GM23338 (cell line): Measurements from ENCODE around the gene GALNT16. TPM values are rescaled to one million over a fixed set of nuclear protein-coding genes. Genes with fewer than 3 reads are reported as not detected.
A peak's percentile ranks its signal among the peaks of the same experiment; 100 is the strongest.

Source experiments
- ATAC-seq: fragments of 200-7000 bp; cut with Tn5 transposase; 3 replicates; pipeline ENCODE4 v1.9.1; 2020
- DNase-seq: peaks from one replicate; pipeline ENCODE4 v3.0.0-alpha.2; 2015; ENCODE audit warnings: low spot score
- H2AFZ ChIP-seq: fragments of 200-600 bp; sonication (generic); 2 replicates; pipeline ENCODE4 v1.8.0; 2016; ENCODE audit warnings: antibody characterized with exemption, mild to moderate bottlenecking, moderate library complexity
- H3F3A ChIP-seq: fragments of 200-600 bp; sonication (generic); replicated peaks from 2 replicates; pipeline ENCODE4 v1.8.0; 2017; ENCODE audit warnings: antibody characterized with exemption, mixed run types, low read depth
- H3K27ac ChIP-seq: fragments of 200-600 bp; sonication (generic); 2 replicates; pipeline ENCODE4 v1.6.1; 2016; ENCODE audit warnings: low read depth
- H3K27me3 ChIP-seq: fragments of 200-600 bp; sonication (generic); 2 replicates; pipeline ENCODE4 v1.8.0; 2016; ENCODE audit warnings: mild to moderate bottlenecking, mixed run types, moderate library complexity; ENCODE audit not compliant: insufficient read depth
- H3K36me3 ChIP-seq: fragments of 200-600 bp; sonication (generic); 2 replicates; pipeline ENCODE4 v1.8.0; 2016; ENCODE audit warnings: mild to moderate bottlenecking; ENCODE audit not compliant: insufficient read depth
- H3K4me1 ChIP-seq: fragments of 200-600 bp; sonication (generic); 2 replicates; pipeline ENCODE4 v1.8.0; 2016; ENCODE audit warnings: mild to moderate bottlenecking, moderate library complexity; ENCODE audit not compliant: insufficient read depth
- H3K4me2 ChIP-seq: fragments of 200-600 bp; sonication (generic); 2 replicates; pipeline ENCODE4 v1.7.1; 2017; ENCODE audit warnings: mixed run types
- H3K4me3 ChIP-seq: fragments of 200-600 bp; sonication (generic); 2 replicates; pipeline ENCODE4 v1.6.1; 2016; ENCODE audit warnings: mixed run types
- H3K79me2 ChIP-seq: fragments of 200-600 bp; sonication (generic); replicated peaks from 2 replicates; pipeline ENCODE4 v1.8.0; 2017; ENCODE audit warnings: mild to moderate bottlenecking; ENCODE audit not compliant: insufficient read depth
- H3K9me2 ChIP-seq: fragments of 200-600 bp; sonication (generic); 2 replicates; pipeline ENCODE4 v1.8.0; 2017; ENCODE audit not compliant: insufficient read depth
- H4K20me1 ChIP-seq: fragments of 200-600 bp; sonication (generic); replicated peaks from 2 replicates; pipeline ENCODE4 v1.8.0; 2017; ENCODE audit warnings: mild to moderate bottlenecking; ENCODE audit not compliant: insufficient read depth
- H3K27ac Mint-ChIP-seq: 2 replicates; pipeline ENCODE4 v1.8.0; 2020; ENCODE audit warnings: inconsistent platforms, mild to moderate bottlenecking, moderate library complexity, mixed read lengths
- H3K27me3 Mint-ChIP-seq: 3 replicates; pipeline ENCODE4 v1.8.0; 2022; ENCODE audit warnings: low read depth, mild to moderate bottlenecking, moderate library complexity, mixed read lengths, inconsistent platforms; ENCODE audit not compliant: insufficient read depth, poor library complexity
- H3K36me3 Mint-ChIP-seq: 3 replicates; pipeline ENCODE4 v1.8.0; 2021; ENCODE audit warnings: low read depth, mild to moderate bottlenecking, inconsistent platforms, moderate library complexity, mixed read lengths
- H3K4me1 Mint-ChIP-seq: 3 replicates; pipeline ENCODE4 v1.8.0; 2020; ENCODE audit warnings: mild to moderate bottlenecking, inconsistent platforms, mixed read lengths
- H3K4me3 Mint-ChIP-seq: 3 replicates; pipeline ENCODE4 v1.8.0; 2021; ENCODE audit warnings: moderate library complexity, mild to moderate bottlenecking, inconsistent platforms, mixed read lengths
- H3K9me3 Mint-ChIP-seq: 3 replicates; pipeline ENCODE4 v1.8.0; 2020; ENCODE audit warnings: moderate library complexity, mild to moderate bottlenecking, inconsistent platforms, mixed read lengths
- CREB1 ChIP-seq: fragments of 250-450 bp; sonication (Bioruptor Pico); IDR thresholded peaks from 2 replicates; pipeline ENCODE4 v1.5.0; 2020; ENCODE audit warnings: low read depth, mild to moderate bottlenecking, moderate library complexity
- POLR2AphosphoS5 ChIP-seq: IDR thresholded peaks from 2 replicates; pipeline ENCODE4 v1.6.1; 2016; ENCODE audit warnings: antibody characterized with exemption, low read depth
- STAT1 ChIP-seq: IDR thresholded peaks from one replicate; pipeline ENCODE4 v1.6.1; 2016; ENCODE audit warnings: antibody characterized with exemption; ENCODE audit not compliant: unreplicated experiment
- ZNF114 ChIP-seq: fragments of 250-450 bp; sonication (Bioruptor Pico); IDR thresholded peaks from 2 replicates; pipeline ENCODE4 v1.5.0; 2020; ENCODE audit warnings: mild to moderate bottlenecking, moderate library complexity
- ZNF331 ChIP-seq: fragments of 250-450 bp; sonication (Bioruptor Pico); IDR thresholded peaks from 2 replicates; pipeline ENCODE4 v1.5.0; 2020; ENCODE audit warnings: low read depth, mild to moderate bottlenecking, moderate library complexity
- polyA plus RNA-seq: library from polyadenylated mRNA; unstranded; fragments of >200 nt; fragmentation: Nextera tagmentation; extraction: Ambion mirVana; gene quantifications from 2 replicates; pipeline ENCODE4 v1.2.1, GENCODE V29; 2016
- total RNA-seq: library from RNA; depleted of rRNA; stranded (reverse); fragments of >200 nt; shearing (Covaris generic); gene quantifications from 2 replicates; pipeline ENCODE4 v1.2.3, GENCODE V29; 2014
- TF ChIP-seq, protein P1 (sequence below): IDR thresholded peaks from 2 replicates; pipeline ENCODE4 v1.6.1; 2016; ENCODE audit warnings: antibody characterized with exemption
- TF ChIP-seq, protein P2 (sequence below): fragments of 250-450 bp; sonication (Bioruptor Pico); IDR thresholded peaks from 2 replicates; pipeline ENCODE4 v1.5.0; 2020; ENCODE audit warnings: mild to moderate bottlenecking, moderate library complexity
- TF ChIP-seq, protein P3 (sequence below): IDR thresholded peaks from one replicate; pipeline ENCODE4 v1.6.1; 2018; ENCODE audit warnings: antibody characterized with exemption; ENCODE audit not compliant: unreplicated experiment

Gene GALNT16
- total and polyA plus RNA-seq, 2 experiments from 2014 or later, result 1.5 to 2.9 TPM

DNA sequence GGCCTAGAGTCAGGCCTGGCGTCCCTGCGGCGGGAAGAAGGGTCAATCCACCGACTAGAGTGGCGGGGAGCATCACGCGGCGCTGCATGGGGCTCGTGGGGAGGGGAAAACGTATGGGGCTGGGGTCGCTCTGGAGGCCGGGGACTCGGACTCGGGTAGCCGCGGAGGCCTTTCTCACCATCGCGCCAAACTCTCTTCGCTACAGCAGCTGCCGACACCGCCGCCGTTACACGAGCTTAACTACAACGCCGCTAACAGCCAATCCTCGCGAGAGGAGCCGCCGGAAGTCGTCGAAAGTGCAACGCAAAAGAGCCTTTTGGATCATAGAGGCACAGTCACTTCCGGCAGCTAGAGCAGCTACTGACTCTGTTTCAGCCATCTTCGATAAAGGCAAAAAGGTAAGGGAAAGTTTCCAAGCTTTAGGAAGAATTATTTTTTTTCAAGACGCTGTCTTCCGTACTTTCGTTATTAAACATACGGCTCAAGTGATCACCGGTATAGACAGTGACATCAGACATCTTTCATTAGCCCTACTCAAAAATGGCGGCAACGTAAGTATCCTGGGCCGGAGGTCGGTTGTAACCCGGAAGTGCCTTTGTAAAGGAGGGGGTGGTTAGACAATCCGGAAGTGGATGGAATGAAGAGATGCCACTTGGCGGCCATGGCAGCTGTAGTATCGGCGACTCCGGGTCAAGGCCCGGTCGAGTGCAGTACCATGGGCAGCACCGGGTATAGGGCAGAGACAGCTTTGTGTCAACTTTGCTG, 138.3 kb downstream of the GALNT16 start, which contains the start of the genes ERH and SLC39A9:
Gene ERH (minus strand): TSS at position 247 of the 765 bp plus-strand sequence. CDS start 66 bp downstream, at position 181.
Gene SLC39A9 (plus strand): TSS at position 640 of the 765 bp plus-strand sequence. CDS start 678 bp downstream, outside the sequence.
- no peaks in the 10 kb centered on the region for H3K9me3 Mint-ChIP-seq
- H3K27ac ChIP-seq, result peak within 1 kb of the TSS; percentile 64

More for the DNA sequence above, 138.3 kb downstream of the GALNT16 start, which contains the start of the genes ERH and SLC39A9:
- Mint-ChIP-seq H3K27me3 (peaks cover 7% of the 10 kb centered on the region), H3K4me3 (peak within 1 kb of the TSS; percentile 92), H3K36me3 (peaks cover 40% of the 10 kb centered on the region), H3K4me1 (peaks cover 28% of the 10 kb centered on the region), H3K27ac (peak within 1 kb of the TSS; percentile 100)
- no peaks in the 10 kb centered on the region for H3K9me2 ChIP-seq
- peaks cover 92% of the 10 kb centered on the region for H3K79me2 ChIP-seq
- ATAC-seq (peak; percentile 92), DNase-seq (peak; percentile 98)
- TF ChIP-seq ZNF114 (CRISPR knock-in tag), result 0 out of 2 replicates have a peak, but pooled peaks have one; percentile 66
- TF ChIP-seq POLR2AphosphoS5, result peak; percentile 82
- no peak for TF ChIP-seq ZNF331 (CRISPR knock-in tag)
- TF ChIP-seq STAT1, result no peak
- TF ChIP-seq, protein P1, sequence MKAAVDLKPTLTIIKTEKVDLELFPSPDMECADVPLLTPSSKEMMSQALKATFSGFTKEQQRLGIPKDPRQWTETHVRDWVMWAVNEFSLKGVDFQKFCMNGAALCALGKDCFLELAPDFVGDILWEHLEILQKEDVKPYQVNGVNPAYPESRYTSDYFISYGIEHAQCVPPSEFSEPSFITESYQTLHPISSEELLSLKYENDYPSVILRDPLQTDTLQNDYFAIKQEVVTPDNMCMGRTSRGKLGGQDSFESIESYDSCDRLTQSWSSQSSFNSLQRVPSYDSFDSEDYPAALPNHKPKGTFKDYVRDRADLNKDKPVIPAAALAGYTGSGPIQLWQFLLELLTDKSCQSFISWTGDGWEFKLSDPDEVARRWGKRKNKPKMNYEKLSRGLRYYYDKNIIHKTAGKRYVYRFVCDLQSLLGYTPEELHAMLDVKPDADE, result peak; percentile 94
- peak; percentile 92 for TF ChIP-seq CREB1 (CRISPR knock-in tag)
- TF ChIP-seq, protein P2, sequence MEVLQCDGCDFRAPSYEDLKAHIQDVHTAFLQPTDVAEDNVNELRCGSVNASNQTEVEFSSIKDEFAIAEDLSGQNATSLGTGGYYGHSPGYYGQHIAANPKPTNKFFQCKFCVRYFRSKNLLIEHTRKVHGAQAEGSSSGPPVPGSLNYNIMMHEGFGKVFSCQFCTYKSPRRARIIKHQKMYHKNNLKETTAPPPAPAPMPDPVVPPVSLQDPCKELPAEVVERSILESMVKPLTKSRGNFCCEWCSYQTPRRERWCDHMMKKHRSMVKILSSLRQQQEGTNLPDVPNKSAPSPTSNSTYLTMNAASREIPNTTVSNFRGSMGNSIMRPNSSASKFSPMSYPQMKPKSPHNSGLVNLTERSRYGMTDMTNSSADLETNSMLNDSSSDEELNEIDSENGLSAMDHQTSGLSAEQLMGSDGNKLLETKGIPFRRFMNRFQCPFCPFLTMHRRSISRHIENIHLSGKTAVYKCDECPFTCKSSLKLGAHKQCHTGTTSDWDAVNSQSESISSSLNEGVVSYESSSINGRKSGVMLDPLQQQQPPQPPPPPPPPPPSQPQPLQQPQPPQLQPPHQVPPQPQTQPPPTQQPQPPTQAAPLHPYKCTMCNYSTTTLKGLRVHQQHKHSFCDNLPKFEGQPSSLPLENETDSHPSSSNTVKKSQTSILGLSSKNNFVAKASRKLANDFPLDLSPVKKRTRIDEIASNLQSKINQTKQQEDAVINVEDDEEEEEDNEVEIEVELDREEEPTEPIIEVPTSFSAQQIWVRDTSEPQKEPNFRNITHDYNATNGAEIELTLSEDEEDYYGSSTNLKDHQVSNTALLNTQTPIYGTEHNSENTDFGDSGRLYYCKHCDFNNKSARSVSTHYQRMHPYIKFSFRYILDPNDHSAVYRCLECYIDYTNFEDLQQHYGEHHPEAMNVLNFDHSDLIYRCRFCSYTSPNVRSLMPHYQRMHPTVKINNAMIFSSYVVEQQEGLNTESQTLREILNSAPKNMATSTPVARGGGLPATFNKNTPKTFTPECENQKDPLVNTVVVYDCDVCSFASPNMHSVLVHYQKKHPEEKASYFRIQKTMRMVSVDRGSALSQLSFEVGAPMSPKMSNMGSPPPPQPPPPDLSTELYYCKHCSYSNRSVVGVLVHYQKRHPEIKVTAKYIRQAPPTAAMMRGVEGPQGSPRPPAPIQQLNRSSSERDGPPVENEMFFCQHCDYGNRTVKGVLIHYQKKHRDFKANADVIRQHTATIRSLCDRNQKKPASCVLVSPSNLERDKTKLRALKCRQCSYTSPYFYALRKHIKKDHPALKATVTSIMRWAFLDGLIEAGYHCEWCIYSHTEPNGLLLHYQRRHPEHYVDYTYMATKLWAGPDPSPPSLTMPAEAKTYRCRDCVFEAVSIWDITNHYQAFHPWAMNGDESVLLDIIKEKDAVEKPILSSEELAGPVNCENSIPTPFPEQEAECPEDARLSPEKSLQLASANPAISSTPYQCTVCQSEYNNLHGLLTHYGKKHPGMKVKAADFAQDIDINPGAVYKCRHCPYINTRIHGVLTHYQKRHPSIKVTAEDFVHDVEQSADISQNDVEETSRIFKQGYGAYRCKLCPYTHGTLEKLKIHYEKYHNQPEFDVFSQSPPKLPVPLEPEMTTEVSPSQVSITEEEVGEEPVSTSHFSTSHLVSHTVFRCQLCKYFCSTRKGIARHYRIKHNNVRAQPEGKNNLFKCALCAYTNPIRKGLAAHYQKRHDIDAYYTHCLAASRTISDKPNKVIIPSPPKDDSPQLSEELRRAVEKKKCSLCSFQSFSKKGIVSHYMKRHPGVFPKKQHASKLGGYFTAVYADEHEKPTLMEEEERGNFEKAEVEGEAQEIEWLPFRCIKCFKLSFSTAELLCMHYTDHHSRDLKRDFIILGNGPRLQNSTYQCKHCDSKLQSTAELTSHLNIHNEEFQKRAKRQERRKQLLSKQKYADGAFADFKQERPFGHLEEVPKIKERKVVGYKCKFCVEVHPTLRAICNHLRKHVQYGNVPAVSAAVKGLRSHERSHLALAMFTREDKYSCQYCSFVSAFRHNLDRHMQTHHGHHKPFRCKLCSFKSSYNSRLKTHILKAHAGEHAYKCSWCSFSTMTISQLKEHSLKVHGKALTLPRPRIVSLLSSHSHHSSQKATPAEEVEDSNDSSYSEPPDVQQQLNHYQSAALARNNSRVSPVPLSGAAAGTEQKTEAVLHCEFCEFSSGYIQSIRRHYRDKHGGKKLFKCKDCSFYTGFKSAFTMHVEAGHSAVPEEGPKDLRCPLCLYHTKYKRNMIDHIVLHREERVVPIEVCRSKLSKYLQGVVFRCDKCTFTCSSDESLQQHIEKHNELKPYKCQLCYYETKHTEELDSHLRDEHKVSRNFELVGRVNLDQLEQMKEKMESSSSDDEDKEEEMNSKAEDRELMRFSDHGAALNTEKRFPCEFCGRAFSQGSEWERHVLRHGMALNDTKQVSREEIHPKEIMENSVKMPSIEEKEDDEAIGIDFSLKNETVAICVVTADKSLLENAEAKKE (CRISPR knock-in tag), result no peak
- TF ChIP-seq, protein P3, sequence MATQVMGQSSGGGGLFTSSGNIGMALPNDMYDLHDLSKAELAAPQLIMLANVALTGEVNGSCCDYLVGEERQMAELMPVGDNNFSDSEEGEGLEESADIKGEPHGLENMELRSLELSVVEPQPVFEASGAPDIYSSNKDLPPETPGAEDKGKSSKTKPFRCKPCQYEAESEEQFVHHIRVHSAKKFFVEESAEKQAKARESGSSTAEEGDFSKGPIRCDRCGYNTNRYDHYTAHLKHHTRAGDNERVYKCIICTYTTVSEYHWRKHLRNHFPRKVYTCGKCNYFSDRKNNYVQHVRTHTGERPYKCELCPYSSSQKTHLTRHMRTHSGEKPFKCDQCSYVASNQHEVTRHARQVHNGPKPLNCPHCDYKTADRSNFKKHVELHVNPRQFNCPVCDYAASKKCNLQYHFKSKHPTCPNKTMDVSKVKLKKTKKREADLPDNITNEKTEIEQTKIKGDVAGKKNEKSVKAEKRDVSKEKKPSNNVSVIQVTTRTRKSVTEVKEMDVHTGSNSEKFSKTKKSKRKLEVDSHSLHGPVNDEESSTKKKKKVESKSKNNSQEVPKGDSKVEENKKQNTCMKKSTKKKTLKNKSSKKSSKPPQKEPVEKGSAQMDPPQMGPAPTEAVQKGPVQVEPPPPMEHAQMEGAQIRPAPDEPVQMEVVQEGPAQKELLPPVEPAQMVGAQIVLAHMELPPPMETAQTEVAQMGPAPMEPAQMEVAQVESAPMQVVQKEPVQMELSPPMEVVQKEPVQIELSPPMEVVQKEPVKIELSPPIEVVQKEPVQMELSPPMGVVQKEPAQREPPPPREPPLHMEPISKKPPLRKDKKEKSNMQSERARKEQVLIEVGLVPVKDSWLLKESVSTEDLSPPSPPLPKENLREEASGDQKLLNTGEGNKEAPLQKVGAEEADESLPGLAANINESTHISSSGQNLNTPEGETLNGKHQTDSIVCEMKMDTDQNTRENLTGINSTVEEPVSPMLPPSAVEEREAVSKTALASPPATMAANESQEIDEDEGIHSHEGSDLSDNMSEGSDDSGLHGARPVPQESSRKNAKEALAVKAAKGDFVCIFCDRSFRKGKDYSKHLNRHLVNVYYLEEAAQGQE, result peak; percentile 34
- H3K27me3 ChIP-seq, result no peaks in the 10 kb centered on the region
- H3K4me2 ChIP-seq, result peak within 1 kb of the TSS; percentile 96
- no peaks in the 10 kb centered on the region for H3F3A ChIP-seq
- H3K36me3 ChIP-seq, result peaks cover 27% of the 10 kb centered on the region
- H4K20me1 ChIP-seq, result peaks cover 30% of the 10 kb centered on the region
- H3K4me1 ChIP-seq, result peaks cover 22% of the 10 kb centered on the region
- peak within 1 kb of the TSS; percentile 1; the same call in 1 of the 2 replicates for H2AFZ ChIP-seq
- peak within 1 kb of the TSS; percentile 87 for H3K4me3 ChIP-seq
